MCF 10A (cell line): ENCODE data around the gene SERTAD2. TPM values are rescaled to one million over a fixed set of nuclear protein-coding genes. Genes with fewer than 3 reads are reported as not detected.

Experiments used
- BruUV-seq: library from RNA; stranded (reverse); fragments of 400-500 nt; replicated peaks from 2 replicates; lab custom pipeline; 2021; lab: Mats Ljungman, UMichigan
- CTCF ChIA-PET: fragments of 300-600 bp; sonication (Branson Sonifier 250); formaldehyde crosslinking; extraction: SDS; loops from one replicate; lab custom pipeline; 2021; ENCODE audit warnings: antibody characterized with exemption, inconsistent platforms; lab: Yijun Ruan, JAX
- POLR2A ChIA-PET: fragments of 300-600, 350-650 bp; sonication (Branson Sonifier 250); formaldehyde crosslinking; extraction: SDS; loops from one replicate; lab custom pipeline; 2020; ENCODE audit warnings: antibody characterized with exemption, inconsistent platforms; lab: Yijun Ruan, JAX
- DNase-seq: peaks from one replicate; pipeline ENCODE4 v3.0.0-alpha.2; 2018; ENCODE audit not compliant: unreplicated experiment
- H3K27ac Mint-ChIP-seq: one replicate; pipeline ENCODE4 v1.8.0; 2022; ENCODE audit warnings: mild to moderate bottlenecking, low read depth, mixed read lengths; ENCODE audit not compliant: unreplicated experiment
- H3K27me3 Mint-ChIP-seq: one replicate; pipeline ENCODE4 v1.8.0; 2022; ENCODE audit warnings: mixed read lengths; ENCODE audit not compliant: insufficient read depth, unreplicated experiment
- H3K36me3 Mint-ChIP-seq: one replicate; pipeline ENCODE4 v1.8.0; 2022; ENCODE audit warnings: mild to moderate bottlenecking, moderate library complexity, mixed read lengths; ENCODE audit not compliant: insufficient read depth, unreplicated experiment
- H3K4me1 Mint-ChIP-seq: one replicate; pipeline ENCODE4 v1.8.0; 2022; ENCODE audit warnings: mixed read lengths; ENCODE audit not compliant: insufficient read depth, unreplicated experiment
- H3K4me3 Mint-ChIP-seq: one replicate; pipeline ENCODE4 v1.8.0; 2022; ENCODE audit warnings: mild to moderate bottlenecking, moderate library complexity, mixed read lengths; ENCODE audit not compliant: unreplicated experiment
- H3K9me3 Mint-ChIP-seq: one replicate; pipeline ENCODE4 v1.8.0; 2022; ENCODE audit warnings: mixed read lengths; ENCODE audit not compliant: unreplicated experiment
- intact Hi-C: fragments of 100-400 bp; cut with micrococcal nuclease; formaldehyde crosslinking; loops from 2 replicates; pipeline ENCODE4 v1.14.1; 2022
- total RNA-seq: library from RNA; stranded (reverse); gene quantifications from 2 replicates; pipeline ENCODE4 v1.2.3, GENCODE V29; 2022
- TF ChIP-seq, protein P1 (sequence below): fragments of 200-600 bp; IDR thresholded peaks from one replicate; pipeline ENCODE4 v1.8.0; 2022; ENCODE audit warnings: antibody characterized with exemption, mild to moderate bottlenecking; ENCODE audit not compliant: unreplicated experiment

SERTAD2 gene
- total RNA-seq, 1 experiment from 2014 or later = 15.0 TPM

DNA sequence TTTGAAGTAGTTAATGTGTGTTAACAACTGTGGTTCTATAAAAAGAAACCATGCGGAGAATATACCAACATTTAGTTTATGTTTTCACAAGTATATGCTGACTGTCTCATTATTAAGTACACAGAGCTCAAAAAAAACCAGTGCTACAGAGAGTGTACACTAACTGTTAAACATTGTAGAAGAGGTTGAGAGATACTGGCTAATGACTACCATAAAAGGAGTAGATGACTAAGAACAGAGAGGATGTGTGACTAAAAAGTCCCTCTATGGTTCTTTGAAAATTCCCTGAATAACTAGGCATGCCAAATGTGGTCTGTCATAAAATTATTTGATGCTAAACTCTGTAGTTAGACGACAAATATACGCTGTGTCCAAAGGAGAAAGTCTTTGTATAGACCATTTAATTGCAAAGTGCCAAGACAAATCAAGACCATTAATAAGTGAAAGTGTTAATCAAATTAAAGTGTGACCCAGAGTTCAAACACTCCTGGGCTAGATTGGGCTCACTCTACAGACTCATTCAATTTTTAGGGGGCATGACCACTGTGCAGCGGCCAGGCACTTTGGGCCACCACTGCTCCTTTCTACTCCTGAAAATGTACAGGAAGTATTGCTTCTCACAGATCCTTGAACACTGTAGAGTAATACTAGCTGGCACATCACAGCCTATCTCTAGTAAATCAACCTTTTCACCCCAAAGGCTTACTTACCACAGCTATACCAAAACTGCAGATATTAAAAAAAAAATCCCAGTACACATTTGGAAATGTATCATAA is 45.1 kb upstream of the SERTAD2 start:
- H3K27me3 Mint-ChIP-seq = no peaks in the 10 kb centered on the region
- intact Hi-C loops = no loop called here
- no peaks in the 10 kb centered on the region for H3K36me3 Mint-ChIP-seq
- ChIA-PET CTCF (interaction anchor here (0.6 kb wide), 1 partner anchor 23 kb away, joined by 3 read pairs; no protein-coding TSS in a partner anchor), POLR2A (interaction anchor here (0.5 to 0.7 kb wide), 4 partner anchors 31 to 558 kb away, joined by 3 to 4 read pairs (median 3); no protein-coding TSS in a partner anchor)
- DNase-seq = peak; percentile 39
- H3K27ac Mint-ChIP-seq = no peak overlapping the region
- H3K4me3 Mint-ChIP-seq = no peak overlapping the region
- H3K9me3 Mint-ChIP-seq = no peaks in the 10 kb centered on the region
- TF ChIP-seq, protein P1, sequence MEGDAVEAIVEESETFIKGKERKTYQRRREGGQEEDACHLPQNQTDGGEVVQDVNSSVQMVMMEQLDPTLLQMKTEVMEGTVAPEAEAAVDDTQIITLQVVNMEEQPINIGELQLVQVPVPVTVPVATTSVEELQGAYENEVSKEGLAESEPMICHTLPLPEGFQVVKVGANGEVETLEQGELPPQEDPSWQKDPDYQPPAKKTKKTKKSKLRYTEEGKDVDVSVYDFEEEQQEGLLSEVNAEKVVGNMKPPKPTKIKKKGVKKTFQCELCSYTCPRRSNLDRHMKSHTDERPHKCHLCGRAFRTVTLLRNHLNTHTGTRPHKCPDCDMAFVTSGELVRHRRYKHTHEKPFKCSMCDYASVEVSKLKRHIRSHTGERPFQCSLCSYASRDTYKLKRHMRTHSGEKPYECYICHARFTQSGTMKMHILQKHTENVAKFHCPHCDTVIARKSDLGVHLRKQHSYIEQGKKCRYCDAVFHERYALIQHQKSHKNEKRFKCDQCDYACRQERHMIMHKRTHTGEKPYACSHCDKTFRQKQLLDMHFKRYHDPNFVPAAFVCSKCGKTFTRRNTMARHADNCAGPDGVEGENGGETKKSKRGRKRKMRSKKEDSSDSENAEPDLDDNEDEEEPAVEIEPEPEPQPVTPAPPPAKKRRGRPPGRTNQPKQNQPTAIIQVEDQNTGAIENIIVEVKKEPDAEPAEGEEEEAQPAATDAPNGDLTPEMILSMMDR = no peak
- no TSS peak for BruUV-seq
- H3K4me1 Mint-ChIP-seq = peaks cover 20% of the 10 kb centered on the region

DNA sequence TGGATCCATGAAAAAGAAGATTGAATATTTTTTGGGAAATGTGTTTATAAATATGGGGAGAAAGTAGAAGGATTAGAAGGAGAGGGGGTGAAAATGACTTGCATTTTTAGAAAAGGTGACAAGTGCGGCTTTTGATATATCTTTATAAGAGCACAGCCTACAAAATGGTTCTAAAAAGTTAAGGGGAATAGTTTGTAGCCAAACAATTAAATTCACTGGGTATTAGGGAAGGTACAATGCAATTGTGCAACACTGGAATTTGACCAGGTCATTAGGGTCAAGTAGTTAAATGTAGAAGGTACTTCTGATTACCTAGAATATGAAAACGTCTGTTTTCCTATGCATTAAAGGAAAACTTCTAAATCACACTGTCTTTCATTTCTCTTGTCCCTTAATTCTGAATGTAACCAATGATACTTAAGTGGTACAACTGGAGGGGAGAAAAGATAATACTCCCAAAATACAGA is 44.5 kb upstream of the SERTAD2 start:
- Mint-ChIP-seq H3K4me3 (no peak overlapping the region), H3K9me3 (no peaks in the 10 kb centered on the region), H3K27me3 (no peaks in the 10 kb centered on the region), H3K36me3 (no peaks in the 10 kb centered on the region), H3K4me1 (peaks cover 20% of the 10 kb centered on the region), H3K27ac (no peak overlapping the region)
- DNase-seq = peak; percentile 1
- ChIA-PET CTCF (no interaction called here), POLR2A (interaction anchor here (0.5 to 0.6 kb wide), 2 partner anchors 54 to 557 kb away, joined by 3 to 4 read pairs; no protein-coding TSS in a partner anchor)
- BruUV-seq = no TSS peak
- TF ChIP-seq, protein P1 = no peak
- intact Hi-C loops = no loop called here

DNA sequence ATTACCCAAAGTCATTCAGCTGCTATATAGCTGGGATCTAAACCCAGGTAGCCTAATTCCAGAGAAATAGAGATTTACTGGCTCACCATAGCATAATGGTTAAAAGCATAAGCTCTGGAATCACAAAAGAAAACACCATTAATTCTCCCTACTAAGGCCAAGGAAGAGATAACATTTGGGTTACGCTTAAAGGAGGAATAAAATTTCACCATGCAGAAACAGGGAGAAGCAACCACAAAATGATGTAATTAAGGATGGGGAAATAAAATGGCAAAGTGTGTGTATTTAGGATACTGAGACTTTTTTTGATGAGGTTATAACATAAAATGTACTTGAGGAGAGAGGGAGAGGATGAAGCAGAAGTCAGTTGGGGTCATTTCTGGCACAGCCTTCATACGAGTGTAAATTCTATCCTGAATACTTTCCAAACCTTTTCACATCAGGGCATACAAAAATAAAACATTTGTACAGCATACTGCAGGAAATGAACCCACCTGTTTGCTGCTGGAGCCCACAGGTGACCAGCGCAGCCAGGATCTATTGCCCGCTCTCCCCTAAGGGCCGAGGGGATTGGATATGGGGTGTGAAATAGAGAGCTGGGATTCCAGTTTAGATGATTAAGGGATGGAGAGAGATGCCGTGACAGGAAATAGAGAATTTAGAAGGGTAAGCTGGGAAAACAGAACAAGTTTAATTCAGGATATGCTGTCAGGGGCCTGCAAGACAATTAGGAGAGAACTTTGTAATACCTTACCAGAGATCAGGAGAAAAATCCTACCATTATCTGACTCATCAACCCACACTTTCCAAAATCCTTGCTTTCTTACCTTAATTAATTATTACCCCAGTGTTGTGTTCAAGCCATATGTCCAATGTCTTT is 43.8 kb upstream of the SERTAD2 start:
- Mint-ChIP-seq H3K9me3 (no peaks in the 10 kb centered on the region), H3K4me1 (peaks cover 20% of the 10 kb centered on the region), H3K4me3 (no peak overlapping the region), H3K27me3 (no peaks in the 10 kb centered on the region), H3K36me3 (no peaks in the 10 kb centered on the region), H3K27ac (no peak overlapping the region)
- ChIA-PET POLR2A (interaction anchor here (1.2 kb wide), 1 partner anchor 110 kb away, joined by 3 read pairs; no protein-coding TSS in a partner anchor), CTCF (interaction anchor here (0.6 kb wide), 1 partner anchor 1069 kb away, joined by 3 read pairs; no protein-coding TSS in a partner anchor)
- TF ChIP-seq, protein P1 = no peak
- no TSS peak for BruUV-seq
- intact Hi-C loops = no loop called here
- DNase-seq = peak; percentile 32
